H9 (cell line): Measurements from ENCODE around the gene KIT. TPM values are rescaled to one million over a fixed set of nuclear protein-coding genes. Genes with fewer than 3 reads are reported as not detected.
A peak's percentile ranks its signal among the peaks of the same experiment; 100 is the strongest.

Experiments
- DNase-seq: peaks from one replicate; pipeline ENCODE4 v3.0.0-alpha.2; 2017
- H2AFZ ChIP-seq: one replicate; pipeline ENCODE4 v1.6.1; 2013; ENCODE audit warnings: mild to moderate bottlenecking, low read length, control low read depth, moderate library complexity
- H2AK5ac ChIP-seq: 2 replicates; pipeline ENCODE4 v1.6.1; 2013; ENCODE audit warnings: low read length, control low read depth, mixed read lengths; ENCODE audit not compliant: insufficient read length
- H2BK120ac ChIP-seq: one replicate; pipeline ENCODE4 v1.6.1; 2013; ENCODE audit warnings: low read depth, mild to moderate bottlenecking, low read length, control low read depth, inconsistent platforms; ENCODE audit not compliant: poor library complexity, severe bottlenecking
- H2BK12ac ChIP-seq: 2 replicates; pipeline ENCODE4 v1.6.1; 2013; ENCODE audit warnings: low read length, control low read depth, mixed read lengths, low read depth; ENCODE audit not compliant: insufficient read length
- H2BK15ac ChIP-seq: 2 replicates; pipeline ENCODE4 v1.6.1; 2013; ENCODE audit warnings: low read depth, low read length, control low read depth
- H2BK20ac ChIP-seq: one replicate; pipeline ENCODE4 v1.6.1; 2013; ENCODE audit warnings: low read depth, mild to moderate bottlenecking, low read length, control low read depth, inconsistent platforms; ENCODE audit not compliant: poor library complexity, severe bottlenecking
- H2BK5ac ChIP-seq: 2 replicates; pipeline ENCODE4 v1.6.1; 2013; ENCODE audit warnings: low read length, control low read depth, mixed read lengths; ENCODE audit not compliant: insufficient read length
- H3K14ac ChIP-seq: 2 replicates; pipeline ENCODE4 v1.6.1; 2013; ENCODE audit warnings: low read length, control low read depth; ENCODE audit not compliant: insufficient read depth
- H3K18ac ChIP-seq: 2 replicates; pipeline ENCODE4 v1.6.1; 2013; ENCODE audit warnings: low read depth, mild to moderate bottlenecking, mixed read lengths, low read length, control low read depth; ENCODE audit not compliant: insufficient read length
- H3K23ac ChIP-seq: 2 replicates; pipeline ENCODE4 v1.6.1; 2013; ENCODE audit warnings: low read length, control low read depth, mixed read lengths, low read depth; ENCODE audit not compliant: insufficient read length
- H3K23me2 ChIP-seq: 2 replicates; pipeline ENCODE4 v1.6.1; 2013; ENCODE audit warnings: low read depth, mild to moderate bottlenecking, mixed read lengths, low read length, control low read depth; ENCODE audit not compliant: insufficient read length, poor library complexity, severe bottlenecking
- H3K27ac ChIP-seq: 2 replicates; pipeline ENCODE4 v1.5.1; 2013; ENCODE audit warnings: low read length, control low read depth, mixed read lengths, low read depth; ENCODE audit not compliant: insufficient read length
- H3K27me3 ChIP-seq: 2 replicates; pipeline ENCODE4 v1.6.1; 2013; ENCODE audit warnings: low read length, control low read depth, inconsistent platforms; ENCODE audit not compliant: insufficient read depth
- H3K4ac ChIP-seq: 2 replicates; pipeline ENCODE4 v1.6.1; 2013; ENCODE audit warnings: low read depth, mild to moderate bottlenecking, control low read depth, inconsistent platforms, low read length, moderate library complexity
- H3K4me1 ChIP-seq: 2 replicates; pipeline ENCODE4 v1.6.1; 2013; ENCODE audit warnings: low read length, control low read depth, inconsistent platforms; ENCODE audit not compliant: insufficient read depth
- H3K4me2 ChIP-seq: 2 replicates; pipeline ENCODE4 v1.6.1; 2013; ENCODE audit warnings: low read length, control low read depth, mixed read lengths; ENCODE audit not compliant: insufficient read length, insufficient read depth
- H3K56ac ChIP-seq: 2 replicates; pipeline ENCODE4 v1.6.1; 2013; ENCODE audit warnings: low read depth, mild to moderate bottlenecking, mixed read lengths, low read length, control low read depth; ENCODE audit not compliant: insufficient read length
- H3K79me1 ChIP-seq: 2 replicates; pipeline ENCODE4 v1.6.1; 2013; ENCODE audit warnings: low read depth, mild to moderate bottlenecking, moderate library complexity, low read length, control low read depth, inconsistent platforms; ENCODE audit not compliant: insufficient read depth, poor library complexity, severe bottlenecking
- H3K79me2 ChIP-seq: 2 replicates; pipeline ENCODE4 v1.6.1; 2013; ENCODE audit warnings: low read length, control low read depth, inconsistent platforms; ENCODE audit not compliant: insufficient read depth
- H3K9ac ChIP-seq: 2 replicates; pipeline ENCODE4 v1.6.1; 2013; ENCODE audit warnings: low read length, control low read depth, mixed read lengths; ENCODE audit not compliant: insufficient read length; ENCODE audit errors: extremely low read depth
- H3K9me3 ChIP-seq: one replicate; pipeline ENCODE4 v1.6.1; 2013; ENCODE audit warnings: low read depth, low read length, inconsistent platforms; ENCODE audit not compliant: control insufficient read depth
- H3T11ph ChIP-seq: one replicate; pipeline ENCODE4 v1.6.1; 2013; ENCODE audit warnings: mild to moderate bottlenecking, low read length, control low read depth, inconsistent platforms
- H4K20me1 ChIP-seq: one replicate; pipeline ENCODE4 v1.6.1; 2013; ENCODE audit not compliant: control insufficient read depth, insufficient read length, insufficient read depth
- H4K5ac ChIP-seq: 2 replicates; pipeline ENCODE4 v1.6.1; 2013; ENCODE audit warnings: low read depth, mild to moderate bottlenecking, mixed read lengths, low read length, control low read depth; ENCODE audit not compliant: insufficient read length
- H4K8ac ChIP-seq: replicated peaks from 2 replicates; pipeline ENCODE4 v1.6.1; 2013; ENCODE audit warnings: low read length, control low read depth, mixed read lengths, low read depth; ENCODE audit not compliant: insufficient read length
- H4K91ac ChIP-seq: 2 replicates; pipeline ENCODE4 v1.6.1; 2013; ENCODE audit warnings: low read depth, mild to moderate bottlenecking, moderate library complexity, mixed read lengths, low read length, control low read depth; ENCODE audit not compliant: insufficient read length
- H3K27ac Mint-ChIP-seq, 3 experiments: 2 replicates in 2 of 3; 3 replicates in 1 of 3; pipeline ENCODE4 v1.8.0; 2020 to 2021; ENCODE audit warnings: mixed read lengths in 3 of 3, mild to moderate bottlenecking in 1 of 3, moderate library complexity in 1 of 3
- H3K27me3 Mint-ChIP-seq: 2 replicates; pipeline ENCODE4 v1.8.0; 2021; ENCODE audit warnings: low read depth, mild to moderate bottlenecking, moderate library complexity, mixed read lengths
- H3K36me3 Mint-ChIP-seq, 3 experiments: 2 replicates in 2 of 3; 3 replicates in 1 of 3; pipeline ENCODE4 v1.8.0; 2020 to 2021; ENCODE audit warnings: low read depth in 3 of 3, mixed read lengths in 3 of 3; ENCODE audit not compliant: insufficient read depth in 1 of 3
- H3K4me1 Mint-ChIP-seq, 2 experiments: 2 replicates each; pipeline ENCODE4 v1.8.0; 2020; ENCODE audit warnings: mixed read lengths in 2 of 2
- H3K4me3 Mint-ChIP-seq, 2 experiments: 2 replicates in 1 of 2; 3 replicates in 1 of 2; pipeline ENCODE4 v1.8.0; 2020 to 2021; ENCODE audit warnings: mild to moderate bottlenecking in 2 of 2, mixed read lengths in 2 of 2, moderate library complexity in 1 of 2
- H3K9me3 Mint-ChIP-seq, 2 experiments: 2 replicates in 1 of 2; 3 replicates in 1 of 2; pipeline ENCODE4 v1.8.0; 2020; ENCODE audit warnings: mild to moderate bottlenecking in 2 of 2, mixed read lengths in 2 of 2, moderate library complexity in 1 of 2
- WGBS: extraction: QIAGEN DNeasy Blood & Tissue Kit; methylation state at CpG from one replicate; pipeline ENCODE4 v1.1.7; 2013; ENCODE audit warnings: missing lambda C conversion rate, low lambda C conversion rate, mixed read lengths; ENCODE audit not compliant: insufficient read length; ENCODE audit errors: extremely low coverage; 5-methylcytosine and 5-hydroxymethylcytosine counted together
- total RNA-seq: library from RNA; stranded (reverse); gene quantifications from 2 replicates; pipeline ENCODE4 v1.2.1, GENCODE V29; 2021
- TF ChIP-seq, protein P1 (sequence below): fragments of 200-600 bp; sonication (generic); conservative IDR thresholded peaks from 3 replicates; pipeline ENCODE4 v1.8.0; 2021; ENCODE audit warnings: antibody characterized with exemption, mild to moderate bottlenecking

KIT gene
- total RNA-seq, 1 experiment from 2014 or later = 6.7 TPM

DNA sequence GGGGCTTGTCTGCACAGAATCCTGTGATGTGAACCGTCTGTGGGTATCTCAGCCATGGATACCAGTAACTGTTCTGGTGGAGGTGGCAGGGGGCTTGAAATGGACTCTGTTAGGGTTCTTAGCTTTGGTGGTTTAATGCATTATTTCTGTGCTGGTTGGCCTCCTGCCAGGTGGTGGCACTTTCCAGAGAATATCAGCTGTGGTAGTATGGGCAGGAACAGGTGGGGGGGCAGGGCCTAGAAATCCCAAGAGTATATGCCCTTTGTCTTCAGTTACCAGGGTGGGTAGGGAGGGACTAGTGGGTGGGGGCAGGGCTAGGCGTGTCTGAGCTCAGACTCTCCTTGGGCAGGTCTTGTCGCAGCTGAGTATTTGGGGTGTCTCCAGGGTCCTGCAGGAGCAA, 106.7 kb downstream of the KIT start:
- Mint-ChIP-seq H3K27me3 (peaks cover 2% of the 10 kb centered on the region; the same call in 1 of the 2 replicates), H3K4me3 (no peak overlapping the region), H3K27ac (peak overlapping the region in 2 of 3 experiments; percentile 27 to 36; a peak in 1 of 7 replicates), H3K4me1 (peaks cover 19 to 25% of the 10 kb centered on the region in 2 experiments), H3K9me3 (peaks cover 13 to 21% of the 10 kb centered on the region in 2 experiments; a peak in 4 of 5 replicates), H3K36me3 (peaks cover 2 to 9% (median 6%) of the 10 kb centered on the region in 3 experiments; a peak in 6 of 7 replicates)
- Histone ChIP-seq H3K9me3 (no peaks in the 10 kb centered on the region), H3K23me2 (no peaks in the 10 kb centered on the region), H3K23ac (no peak overlapping the region), H2BK120ac (no peak overlapping the region), H3K79me2 (no peaks in the 10 kb centered on the region), H4K8ac (no peak overlapping the region), H3K18ac (no peak overlapping the region), H2BK20ac (no peak overlapping the region), H4K20me1 (no peaks in the 10 kb centered on the region), H4K5ac (no peak overlapping the region), H3K27ac (no peak overlapping the region), H3T11ph (no peak overlapping the region), H2BK12ac (no peak overlapping the region), H4K91ac (no peak overlapping the region), H2BK15ac (no peak overlapping the region), H2AK5ac (no peak overlapping the region), H3K4me2 (no peak overlapping the region), H2BK5ac (no peak overlapping the region), H3K14ac (no peak overlapping the region), H3K4ac (no peak overlapping the region), H3K4me1 (0 out of 2 replicates have a peak, but pooled peaks cover under 1% of the 10 kb centered on the region), H3K79me1 (no peaks in the 10 kb centered on the region), H3K56ac (no peak overlapping the region), H2AFZ (no peak overlapping the region), H3K9ac (no peak overlapping the region), H3K27me3 (no peaks in the 10 kb centered on the region)
- no peak for DNase-seq
- WGBS = no CpG with 5 or more reads among the region's 3 CpGs
- TF ChIP-seq, protein P1, sequence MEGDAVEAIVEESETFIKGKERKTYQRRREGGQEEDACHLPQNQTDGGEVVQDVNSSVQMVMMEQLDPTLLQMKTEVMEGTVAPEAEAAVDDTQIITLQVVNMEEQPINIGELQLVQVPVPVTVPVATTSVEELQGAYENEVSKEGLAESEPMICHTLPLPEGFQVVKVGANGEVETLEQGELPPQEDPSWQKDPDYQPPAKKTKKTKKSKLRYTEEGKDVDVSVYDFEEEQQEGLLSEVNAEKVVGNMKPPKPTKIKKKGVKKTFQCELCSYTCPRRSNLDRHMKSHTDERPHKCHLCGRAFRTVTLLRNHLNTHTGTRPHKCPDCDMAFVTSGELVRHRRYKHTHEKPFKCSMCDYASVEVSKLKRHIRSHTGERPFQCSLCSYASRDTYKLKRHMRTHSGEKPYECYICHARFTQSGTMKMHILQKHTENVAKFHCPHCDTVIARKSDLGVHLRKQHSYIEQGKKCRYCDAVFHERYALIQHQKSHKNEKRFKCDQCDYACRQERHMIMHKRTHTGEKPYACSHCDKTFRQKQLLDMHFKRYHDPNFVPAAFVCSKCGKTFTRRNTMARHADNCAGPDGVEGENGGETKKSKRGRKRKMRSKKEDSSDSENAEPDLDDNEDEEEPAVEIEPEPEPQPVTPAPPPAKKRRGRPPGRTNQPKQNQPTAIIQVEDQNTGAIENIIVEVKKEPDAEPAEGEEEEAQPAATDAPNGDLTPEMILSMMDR = no peak
